Neural progenitor cell (in vitro differentiated cells): ENCODE results near the gene UPF3B. TPM values are rescaled to one million over a fixed set of nuclear protein-coding genes. Genes with fewer than 3 reads are reported as not detected.
"Not testable (repeated sequence)": the region's sequence is repeated elsewhere in the genome, so short reads cannot be mapped to it uniquely, and the experiment has no call there.

Source experiments
- DNase-seq: peaks from one replicate; pipeline ENCODE4 v3.0.0-alpha.2; 2016; ENCODE audit warnings: low spot score
- H2AFZ ChIP-seq: fragments of 200-600 bp; sonication (generic); replicated peaks from 2 replicates; pipeline ENCODE4 v1.6.1; 2016; ENCODE audit warnings: antibody characterized with exemption
- H3F3A ChIP-seq: fragments of 200-600 bp; sonication (generic); 2 replicates; pipeline ENCODE4 v1.6.1; 2016; ENCODE audit warnings: antibody characterized with exemption, low read depth
- H3K27ac ChIP-seq: fragments of 200-600 bp; sonication (generic); 2 replicates; pipeline ENCODE4 v1.5.1; 2016; ENCODE audit warnings: mild to moderate bottlenecking
- H3K27me3 ChIP-seq: fragments of 200-600 bp; sonication (generic); 2 replicates; pipeline ENCODE4 v1.6.1; 2016; ENCODE audit warnings: mild to moderate bottlenecking, moderate library complexity
- H3K36me3 ChIP-seq: fragments of 200-600 bp; sonication (generic); 2 replicates; pipeline ENCODE4 v1.5.1; 2016
- H3K4me1 ChIP-seq: fragments of 200-600 bp; sonication (generic); 2 replicates; pipeline ENCODE4 v1.6.1; 2016; ENCODE audit warnings: mixed run types
- H3K4me2 ChIP-seq: fragments of 200-600 bp; sonication (generic); 2 replicates; pipeline ENCODE4 v1.6.1; 2016
- H3K4me3 ChIP-seq: fragments of 200-600 bp; sonication (generic); 2 replicates; pipeline ENCODE4 v1.5.1; 2016
- H3K79me2 ChIP-seq: fragments of 200-600 bp; sonication (generic); 2 replicates; pipeline ENCODE4 v1.6.1; 2016; ENCODE audit warnings: low read depth
- H3K9ac ChIP-seq: fragments of 200-600 bp; sonication (generic); 2 replicates; pipeline ENCODE4 v1.6.1; 2016
- H3K9me3 ChIP-seq: fragments of 200-600 bp; sonication (generic); 2 replicates; pipeline ENCODE4 v1.5.1; 2016; ENCODE audit warnings: low read depth
- H4K20me1 ChIP-seq: fragments of 200-600 bp; sonication (generic); 2 replicates; pipeline ENCODE4 v1.6.1; 2016; ENCODE audit warnings: low read depth
- H3K27ac Mint-ChIP-seq: 3 replicates; pipeline ENCODE4 v1.8.0; 2021; ENCODE audit warnings: mixed read lengths
- H3K27me3 Mint-ChIP-seq: 2 replicates; pipeline ENCODE4 v1.8.0; 2022; ENCODE audit warnings: low read depth, mild to moderate bottlenecking, inconsistent platforms, moderate library complexity, mixed read lengths; ENCODE audit not compliant: insufficient read depth
- H3K36me3 Mint-ChIP-seq: 3 replicates; pipeline ENCODE4 v1.8.0; 2021; ENCODE audit warnings: mixed read lengths
- H3K4me1 Mint-ChIP-seq: 3 replicates; pipeline ENCODE4 v1.8.0; 2021; ENCODE audit warnings: mixed read lengths
- H3K4me3 Mint-ChIP-seq: 3 replicates; pipeline ENCODE4 v1.8.0; 2021; ENCODE audit warnings: mild to moderate bottlenecking, moderate library complexity, mixed read lengths
- H3K9me3 Mint-ChIP-seq: 3 replicates; pipeline ENCODE4 v1.8.0; 2020; ENCODE audit warnings: mixed read lengths
- CTCF ChIP-seq: fragments of 200-600 bp; sonication (generic); IDR thresholded peaks from 2 replicates; pipeline ENCODE4 v1.5.1; 2017; ENCODE audit warnings: antibody characterized with exemption, mild to moderate bottlenecking
- EZH2 ChIP-seq: fragments of 200-600 bp; sonication (generic); IDR thresholded peaks from 2 replicates; pipeline ENCODE4 v1.6.1; 2017; ENCODE audit warnings: antibody characterized with exemption, mild to moderate bottlenecking, moderate library complexity
- EZH2phosphoT487 ChIP-seq: fragments of 200-600 bp; sonication (generic); IDR thresholded peaks from 2 replicates; pipeline ENCODE4 v1.6.1; 2017; ENCODE audit warnings: antibody characterized with exemption
- total RNA-seq: library from RNA; depleted of rRNA; stranded (reverse); fragments of >200 nt; gene quantifications from 2 replicates; pipeline ENCODE4 v1.2.3, GENCODE V29; 2015; ENCODE audit warnings: low replicate concordance

Gene UPF3B
- total RNA-seq, 1 donor from 2014 or later = 21.7 TPM

GRCh38 chrX:119895843-119896326 lies 43.1 kb upstream of the UPF3B start, which contains the start of gene AKAP14:
TSS of gene AKAP14 (plus strand) at chrX:119895893. CDS start at chrX:119903224, 7,331 bp downstream.
- no peaks in the 10 kb centered on the region for H3K36me3 Mint-ChIP-seq
- H3K9ac ChIP-seq = no peak within 1 kb of the TSS
- H4K20me1 ChIP-seq = no peaks in the 10 kb centered on the region
- H3K27me3 ChIP-seq = no peaks in the 10 kb centered on the region
- H3K27me3 Mint-ChIP-seq = peaks cover 4% of the 10 kb centered on the region
- no peaks in the 10 kb centered on the region for H3K4me1 ChIP-seq
- H3K4me1 Mint-ChIP-seq = peaks cover 3% of the 10 kb centered on the region
- H3K9me3 Mint-ChIP-seq = peaks cover 11% of the 10 kb centered on the region
- H2AFZ ChIP-seq = no peak within 1 kb of the TSS
- H3F3A ChIP-seq = no peaks in the 10 kb centered on the region
- H3K79me2 ChIP-seq = no peaks in the 10 kb centered on the region
- DNase-seq = no peak
- no peaks in the 10 kb centered on the region for H3K36me3 ChIP-seq
- no peak within 1 kb of the TSS for H3K4me3 ChIP-seq
- H3K4me2 ChIP-seq = no peak within 1 kb of the TSS
- H3K27ac ChIP-seq = no peak within 1 kb of the TSS
- peak within 1 kb of the TSS; percentile 20 for H3K4me3 Mint-ChIP-seq
- H3K27ac Mint-ChIP-seq = no peak within 1 kb of the TSS
- TF ChIP-seq EZH2 (no peak), EZH2phosphoT487 (no peak), CTCF (no peak)
- no peaks in the 10 kb centered on the region for H3K9me3 ChIP-seq

- H3K9ac ChIP-seq, H2AFZ ChIP-seq, H3K4me1 ChIP-seq, H3K27ac ChIP-seq, H3K27ac Mint-ChIP-seq, H3K4me3 ChIP-seq, H3K79me2 ChIP-seq, H3K36me3 Mint-ChIP-seq, H3F3A ChIP-seq, H3K4me2 ChIP-seq, H3K4me3 Mint-ChIP-seq, DNase-seq, H3K36me3 ChIP-seq, H3K9me3 Mint-ChIP-seq, H3K27me3 ChIP-seq, H3K9me3 ChIP-seq, H4K20me1 ChIP-seq, H3K4me1 Mint-ChIP-seq: not testable (repeated sequence)
- H3K27me3 Mint-ChIP-seq = peaks cover 12% of the 10 kb centered on the region
These were observed 39.4 kb upstream of the UPF3B start for GRCh38 chrX:119891961-119892692.

DNA sequence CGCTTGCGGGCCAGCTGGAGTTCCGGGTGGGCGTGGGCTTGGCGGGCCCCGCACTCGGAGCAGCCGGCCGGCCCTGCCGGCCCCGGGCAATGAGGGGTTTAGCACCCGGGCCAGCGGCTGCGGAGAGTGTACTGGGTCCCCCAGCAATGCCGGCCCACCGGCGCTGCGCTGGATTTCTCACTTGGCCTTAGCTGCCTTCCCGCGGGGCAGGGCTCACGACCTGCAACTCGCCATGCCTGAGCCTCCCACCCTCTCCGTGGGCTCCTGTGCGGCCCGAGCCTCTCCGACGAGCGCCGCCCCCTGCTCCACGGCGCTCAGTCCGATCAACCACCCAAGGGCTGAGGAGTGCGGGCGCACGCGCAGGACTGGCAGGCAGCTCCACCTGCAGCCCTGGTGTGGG lies 37.9 kb upstream of the UPF3B start:
- H4K20me1 ChIP-seq, H3F3A ChIP-seq, H3K36me3 Mint-ChIP-seq, H3K4me3 Mint-ChIP-seq, H3K9me3 Mint-ChIP-seq, H2AFZ ChIP-seq, H3K9me3 ChIP-seq, H3K27ac ChIP-seq, H3K9ac ChIP-seq, DNase-seq, H3K79me2 ChIP-seq, H3K27me3 ChIP-seq, H3K27ac Mint-ChIP-seq, H3K4me1 Mint-ChIP-seq, H3K4me2 ChIP-seq, H3K4me1 ChIP-seq, H3K4me3 ChIP-seq, H3K36me3 ChIP-seq: not testable (repeated sequence)
- H3K27me3 Mint-ChIP-seq = peaks cover 12% of the 10 kb centered on the region

DNA sequence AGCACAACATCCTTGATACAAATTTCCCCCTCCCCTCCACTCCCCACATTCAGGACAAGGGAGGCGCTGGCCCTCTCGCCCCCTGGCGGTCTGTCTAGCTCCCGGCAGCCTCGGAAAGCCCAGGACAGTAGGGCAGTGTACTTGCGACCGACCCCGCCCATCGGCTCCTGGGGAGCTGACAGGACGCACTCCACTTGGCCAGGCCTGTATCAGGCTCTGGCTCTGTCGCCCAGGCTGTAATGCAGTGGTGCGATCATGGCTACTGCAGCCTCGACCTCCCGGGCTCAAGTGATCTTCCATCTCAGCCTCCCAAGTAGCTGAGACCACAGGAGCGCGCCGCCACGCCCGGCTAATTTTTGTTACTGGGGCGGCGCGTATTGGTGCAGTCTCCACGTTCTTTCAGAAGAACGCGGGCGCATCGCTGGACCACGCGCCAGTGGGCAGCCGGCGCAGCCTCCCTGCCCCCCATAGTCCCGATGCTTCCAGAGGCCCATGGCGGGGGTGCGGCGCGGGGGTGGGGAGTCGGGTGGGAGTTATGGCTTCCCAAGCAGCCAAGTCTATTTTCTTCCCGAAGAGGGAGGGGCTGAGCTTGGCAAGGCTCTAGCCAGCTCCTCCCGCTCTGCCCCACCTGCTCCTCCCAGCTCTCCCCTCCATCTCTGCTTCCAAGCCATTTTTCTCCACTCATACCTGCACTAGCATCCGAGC lies 35.1 kb upstream of the UPF3B start:
- TF ChIP-seq CTCF (peak; percentile 63), EZH2 (no peak), EZH2phosphoT487 (no peak)
- Histone ChIP-seq H3K27ac (no peak overlapping the region), H2AFZ (peak overlapping the region; percentile 79), H3K4me1 (no peaks in the 10 kb centered on the region), H3K4me3 (peak overlapping the region; percentile 52), H3K4me2 (peak overlapping the region; percentile 74), H3F3A (no peaks in the 10 kb centered on the region), H3K79me2 (no peaks in the 10 kb centered on the region), H3K9me3 (no peaks in the 10 kb centered on the region), H4K20me1 (no peaks in the 10 kb centered on the region), H3K27me3 (no peaks in the 10 kb centered on the region), H3K36me3 (no peaks in the 10 kb centered on the region), H3K9ac (no peak overlapping the region)
- Mint-ChIP-seq H3K4me3 (peak overlapping the region; percentile 78), H3K4me1 (no peaks in the 10 kb centered on the region), H3K27me3 (peaks cover 10% of the 10 kb centered on the region), H3K36me3 (no peaks in the 10 kb centered on the region), H3K9me3 (peaks cover 12% of the 10 kb centered on the region), H3K27ac (no peak overlapping the region)
- peak; percentile 83 for DNase-seq
